ENCODE data around the gene LRP2BP. TPM values are rescaled to one million over a fixed set of nuclear protein-coding genes. Genes with fewer than 3 reads are reported as not detected.

Gene LRP2BP
- total RNA-seq, 4 donors from 2014 or later, result 0.81 to 4.4 (median 1.5) TPM

GRCh38 chr4:185429660-185430059 lies 33.9 kb upstream of the LRP2BP start:
- no peak overlapping the region for H3K27ac ChIP-seq
- no peaks in the 10 kb centered on the region for H3K27me3 ChIP-seq
- WGBS, 2 donors (ENCODE audit: low coverage in 1 of 2), result 66 to 100% methylated on average over 1 to 5 of the region's 5 CpGs
- H3K4me1 ChIP-seq, result peaks cover 0 to 9% (median 0%) of the 10 kb centered on the region in 3 donors
- H3K9me3 ChIP-seq, result no peaks in the 10 kb centered on the region
- no peak overlapping the region for H3K4me3 ChIP-seq
- no peak for ATAC-seq
- TF ChIP-seq POLR2A (IDR thresholded peaks at IDR 0.05), result no peak
- TF ChIP-seq POLR2AphosphoS5 (IDR thresholded peaks at IDR 0.05), result no peak
- no peak for TF ChIP-seq EP300 (IDR thresholded peaks at IDR 0.05)
- no peak for TF ChIP-seq CTCF (IDR thresholded peaks at IDR 0.05)
- H3K36me3 ChIP-seq, result no peaks in the 10 kb centered on the region

DNA sequence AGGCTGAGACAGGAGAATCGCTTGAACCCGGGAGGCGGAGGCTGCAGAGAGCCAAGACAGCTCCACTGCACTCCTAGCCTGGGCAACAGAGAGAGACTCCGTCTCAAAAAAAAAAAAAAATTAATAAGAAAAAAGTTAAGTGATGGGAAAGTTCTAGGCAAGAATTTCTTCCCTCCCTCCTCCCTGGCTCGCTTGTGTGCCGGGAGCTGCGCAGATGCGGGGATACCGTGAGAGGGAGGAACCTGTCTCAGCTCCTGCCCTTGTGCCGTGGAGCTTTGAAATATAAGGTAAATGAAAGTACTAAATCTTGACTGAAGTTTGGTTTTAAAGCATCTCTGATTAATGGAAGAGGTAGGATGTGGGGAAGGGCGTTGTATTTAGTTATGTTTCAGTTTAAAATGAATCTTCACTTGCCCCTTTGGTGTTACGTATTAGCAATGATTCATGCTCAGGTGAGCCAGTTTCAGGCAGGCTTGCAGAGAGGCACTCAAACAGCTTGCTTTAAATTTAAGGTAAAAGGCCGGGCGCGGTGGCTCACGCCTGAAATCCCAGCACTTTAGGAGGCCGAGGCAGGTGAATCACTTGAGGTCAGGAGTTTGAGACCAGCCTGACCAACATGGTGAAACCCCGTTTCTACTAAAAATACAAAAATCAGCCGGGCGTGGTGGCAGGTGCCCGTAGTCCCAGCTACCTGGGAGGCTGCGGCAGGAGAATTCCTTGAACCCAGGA lies 31.4 kb upstream of the LRP2BP start:
- Histone ChIP-seq H3K27me3 (no peaks in the 10 kb centered on the region), H3K36me3 (peaks cover 0 to under 1% of the 10 kb centered on the region in 2 donors), H3K4me3 (no peak overlapping the region), H3K27ac (no peak overlapping the region), H3K4me1 (peaks cover 0 to 34% (median 5%) of the 10 kb centered on the region in 3 donors), H3K9me3 (no peaks in the 10 kb centered on the region)
- TF ChIP-seq EP300 (IDR thresholded peaks at IDR 0.05) (no peak), POLR2A (IDR thresholded peaks at IDR 0.05) (no peak), CTCF (IDR thresholded peaks at IDR 0.05) (no peak)
- ATAC-seq, result no peak
- 88 to 92% methylated on average over 7 to 17 of the region's 22 CpGs for WGBS, 2 donors (ENCODE audit: low coverage in 1 of 2)

DNA sequence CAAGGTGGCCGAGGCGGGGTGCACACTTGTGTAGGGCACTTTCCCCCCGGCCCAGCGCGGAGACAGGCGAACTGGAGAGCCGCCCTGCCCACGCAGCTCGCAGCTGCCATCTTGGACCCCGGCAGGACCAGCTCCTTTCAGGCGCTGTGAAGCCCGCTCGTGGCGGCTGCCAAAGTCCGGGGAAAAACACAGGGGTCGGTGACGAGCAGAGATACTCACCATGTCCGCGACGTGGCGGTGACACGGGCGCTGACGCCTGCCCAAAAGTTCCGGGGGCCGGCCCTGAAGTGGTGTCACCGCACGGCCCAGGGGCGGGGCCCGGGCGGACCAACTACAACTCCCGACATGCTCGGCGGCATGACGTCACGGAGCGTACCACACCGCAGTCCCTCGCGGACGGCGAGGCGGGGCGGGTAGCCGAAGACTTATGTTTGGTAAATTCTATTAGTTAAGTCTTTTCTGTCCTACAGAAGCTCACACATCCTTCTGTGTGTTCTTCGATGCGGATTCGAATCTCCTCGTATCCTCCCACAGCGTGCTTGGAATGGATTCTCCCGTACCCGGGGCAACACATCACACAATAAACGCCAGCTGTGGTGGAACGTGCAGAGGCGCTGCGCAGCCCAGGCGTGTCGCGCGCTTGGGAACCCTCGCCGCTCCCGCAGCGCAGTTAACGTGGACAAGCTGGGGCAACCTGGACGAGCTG lies 30.1 kb upstream of the LRP2BP start, which contains the start of gene UFSP2:
TSS of gene UFSP2 (minus strand) at position 318 of the 706 bp plus-strand sequence. CDS start at position 222, 96 bp downstream.
- peaks cover 0 to 47% (median 13%) of the 10 kb centered on the region in 3 donors for H3K4me1 ChIP-seq
- H3K27ac ChIP-seq, result peak within 1 kb of the TSS; percentile 92 to 98 (median 96)
- 0% methylated on average over 4 of the region's 66 CpGs for whole genome bisulfite sequencing, 2 donors (ENCODE audit: low coverage in 1 of 2)
- H3K9me3 ChIP-seq, result no peaks in the 10 kb centered on the region
- H3K36me3 ChIP-seq, result peaks cover 0 to 14% of the 10 kb centered on the region in 2 donors
- TF ChIP-seq EP300 (IDR thresholded peaks at IDR 0.05) (peak; percentile 24), CTCF (IDR thresholded peaks at IDR 0.05) (no peak), POLR2A (IDR thresholded peaks at IDR 0.05) (peak; percentile 74 to 76), POLR2AphosphoS5 (IDR thresholded peaks at IDR 0.05) (peak; percentile 69)
- peak; percentile 98 for ATAC-seq
- peak within 1 kb of the TSS; percentile 69 to 98 for H3K4me3 ChIP-seq
- no peaks in the 10 kb centered on the region for H3K27me3 ChIP-seq

GRCh38 chr4:185424905-185425646 lies 29.4 kb upstream of the LRP2BP start:
- peaks cover 0 to 51% (median 14%) of the 10 kb centered on the region in 3 donors for H3K4me1 ChIP-seq
- no peaks in the 10 kb centered on the region for H3K27me3 ChIP-seq
- peak overlapping the region; percentile 69 to 98 for H3K4me3 ChIP-seq
- peak; percentile 26 for ATAC-seq
- H3K27ac ChIP-seq, result peak overlapping the region; percentile 92 to 98 (median 96)
- WGBS, 2 donors (ENCODE audit: low coverage in 1 of 2), result 12 to 15% methylated on average over 9 to 12 of the region's 13 CpGs
- H3K36me3 ChIP-seq, result peaks cover 0 to 14% of the 10 kb centered on the region in 2 donors
- no peaks in the 10 kb centered on the region for H3K9me3 ChIP-seq
- TF ChIP-seq EP300 (IDR thresholded peaks at IDR 0.05), result no peak
- no peak for TF ChIP-seq POLR2A (IDR thresholded peaks at IDR 0.05)
- TF ChIP-seq CTCF (IDR thresholded peaks at IDR 0.05), result no peak
- TF ChIP-seq POLR2AphosphoS5 (IDR thresholded peaks at IDR 0.05), result no peak

All from gastroesophageal sphincter (tissue), 4 donors.